T-helper 2 cell treated with Interferon-gamma antibody and Interleukin-4, amounts not matched to agents 100 ng/mL and 5 ng/mL, for 36 hours (primary cell): Measurements from ENCODE around the gene EYA2. TPM values are rescaled to one million over a fixed set of nuclear protein-coding genes. Genes with fewer than 3 reads are reported as not detected.

Experiments used
- intact Hi-C: fragments of 100-400 bp; cut with micrococcal nuclease; formaldehyde crosslinking; loops from one replicate; pipeline ENCODE4 v1.15.1; 2023
- total RNA-seq: library from RNA; stranded (reverse); gene quantifications from 2 replicates; pipeline ENCODE4 v1.2.3, GENCODE V29; 2022

The EYA2 gene
- total RNA-seq, 1 donor from 2014 or later = 0.11 TPM

- intact Hi-C loops = no loop called here
Observed at GRCh38 chr20:46977204-46977603, 82.6 kb downstream of the EYA2 start.

GRCh38 chr20:46977909-46978588 lies 83.4 kb downstream of the EYA2 start:
- intact Hi-C loops = no loop called here

- intact Hi-C loops = no loop called here
Observed at GRCh38 chr20:46978951-46979491, 84.4 kb downstream of the EYA2 start.

- intact Hi-C loops = no loop called here
Observed at GRCh38 chr20:46979603-46980241, 85.1 kb downstream of the EYA2 start.

GRCh38 chr20:46981184-46981583 lies 86.5 kb downstream of the EYA2 start:
- intact Hi-C loops = no loop called here

- intact Hi-C loops = no loop called here
Observed at GRCh38 chr20:46983466-46983865, 88.8 kb downstream of the EYA2 start.

- intact Hi-C loops = no loop called here
Observed at GRCh38 chr20:46984405-46984804, 89.8 kb downstream of the EYA2 start.

- intact Hi-C loops = no loop called here
Observed at GRCh38 chr20:46985250-46985649, 90.6 kb downstream of the EYA2 start.

- intact Hi-C loops = no loop called here
Observed at GRCh38 chr20:46985671-46986070, 91.0 kb downstream of the EYA2 start.

GRCh38 chr20:46987001-46987400 lies 92.4 kb downstream of the EYA2 start:
- intact Hi-C loops = no loop called here

GRCh38 chr20:46990017-46990595 lies 95.5 kb downstream of the EYA2 start:
- intact Hi-C loops = no loop called here

- intact Hi-C loops = no loop called here
Observed at GRCh38 chr20:46990596-46991104, 96.0 kb downstream of the EYA2 start.

- intact Hi-C loops = no loop called here
Observed at GRCh38 chr20:46991168-46991567, 96.5 kb downstream of the EYA2 start.

GRCh38 chr20:46991880-46992639 lies 97.4 kb downstream of the EYA2 start:
- intact Hi-C loops = no loop called here

GRCh38 chr20:46992640-46993035 lies 98.0 kb downstream of the EYA2 start:
- intact Hi-C loops = no loop called here

GRCh38 chr20:46993465-46994095 lies 98.9 kb downstream of the EYA2 start:
- intact Hi-C loops = no loop called here

GRCh38 chr20:46994341-46994740 lies 99.7 kb downstream of the EYA2 start:
- intact Hi-C loops = no loop called here

- intact Hi-C loops = no loop called here
Observed at GRCh38 chr20:46995561-46996142, 101.0 kb downstream of the EYA2 start.

GRCh38 chr20:46997187-46997586 lies 102.5 kb downstream of the EYA2 start:
- intact Hi-C loops = no loop called here

- intact Hi-C loops = no loop called here
Observed at GRCh38 chr20:46998477-46999240, 104.0 kb downstream of the EYA2 start.
